Activated CD8-positive, alpha-beta T cell treated with anti-CD3 and anti-CD28 coated beads for 36 hours (primary cell): ENCODE measurements around the gene NPBWR2. TPM values are rescaled to one million over a fixed set of nuclear protein-coding genes. Genes with fewer than 3 reads are reported as not detected.

Experiments used
- ATAC-seq: fragments of 200-7000 bp; cut with Tn5 transposase; one replicate; pipeline ENCODE4 v1.10.0; 2021; ENCODE audit warnings: mild to moderate bottlenecking, moderate library complexity
- CTCF ChIA-PET: fragments of 350-600 bp; sonication (Branson Sonifier 250); formaldehyde crosslinking; loops from one replicate; lab custom pipeline; 2021; ENCODE audit warnings: antibody characterized with exemption; lab: Charles Lee
- POLR2A ChIA-PET: fragments of 350-600 bp; sonication (Branson Sonifier 250); formaldehyde crosslinking; loops from one replicate; lab custom pipeline; 2021; ENCODE audit warnings: antibody characterized with exemption; lab: Charles Lee
- DNase-seq: peaks from one replicate; pipeline ENCODE4 v3.0.0-alpha.2; 2020
- H3K27ac Mint-ChIP-seq: one replicate; pipeline ENCODE4 v1.8.0; 2021; ENCODE audit warnings: mild to moderate bottlenecking, mixed read lengths
- H3K27me3 Mint-ChIP-seq: one replicate; pipeline ENCODE4 v1.8.0; 2021; ENCODE audit warnings: mixed read lengths
- H3K36me3 Mint-ChIP-seq: one replicate; pipeline ENCODE4 v1.8.0; 2021; ENCODE audit warnings: low read depth, mixed read lengths
- H3K4me1 Mint-ChIP-seq: one replicate; pipeline ENCODE4 v1.8.0; 2021; ENCODE audit warnings: low read depth, mixed read lengths
- H3K4me3 Mint-ChIP-seq: one replicate; pipeline ENCODE4 v1.8.0; 2021; ENCODE audit warnings: mild to moderate bottlenecking, moderate library complexity, mixed read lengths
- H3K9me3 Mint-ChIP-seq: one replicate; pipeline ENCODE4 v1.8.0; 2021; ENCODE audit warnings: mixed read lengths
- CTCF ChIP-seq: fragments of 200-600 bp; IDR thresholded peaks from one replicate; pipeline ENCODE4 v1.8.0; 2022; ENCODE audit warnings: antibody characterized with exemption, mild to moderate bottlenecking
- intact Hi-C: fragments of 100-400 bp; cut with micrococcal nuclease; formaldehyde crosslinking; loops from one replicate; pipeline ENCODE4 v1.10.0; 2022
- total RNA-seq, 2 experiments: library from RNA; stranded (reverse); gene quantifications; one replicate each; pipeline ENCODE4 v1.2.3, GENCODE V29; 2021

The NPBWR2 gene
- total RNA-seq, 2 experiments from 2014 or later, result not detected

GRCh38 chr20:64082820-64083377 is 24.5 kb downstream of the NPBWR2 start:
- Mint-ChIP-seq H3K4me3 (peak overlapping the region; percentile 63), H3K4me1 (peaks cover 24% of the 10 kb centered on the region), H3K27me3 (peaks cover 6% of the 10 kb centered on the region), H3K27ac (no peak overlapping the region), H3K36me3 (peaks cover 3% of the 10 kb centered on the region), H3K9me3 (no peaks in the 10 kb centered on the region)
- ChIA-PET POLR2A (no interaction called here), CTCF (interaction anchor here (1.0 to 6.0 kb wide), 13 partner anchors 9 to 151 kb away, joined by 3 to 61 read pairs (median 5); partner anchors contain the start of genes NPBWR2 and SAMD10)
- ATAC-seq (no peak), DNase-seq (no peak)
- intact Hi-C loops, result loop anchor here (5.0 kb wide), 1 partner anchor 39 kb away; no protein-coding TSS in a partner anchor
- no peak for TF ChIP-seq CTCF

DNA sequence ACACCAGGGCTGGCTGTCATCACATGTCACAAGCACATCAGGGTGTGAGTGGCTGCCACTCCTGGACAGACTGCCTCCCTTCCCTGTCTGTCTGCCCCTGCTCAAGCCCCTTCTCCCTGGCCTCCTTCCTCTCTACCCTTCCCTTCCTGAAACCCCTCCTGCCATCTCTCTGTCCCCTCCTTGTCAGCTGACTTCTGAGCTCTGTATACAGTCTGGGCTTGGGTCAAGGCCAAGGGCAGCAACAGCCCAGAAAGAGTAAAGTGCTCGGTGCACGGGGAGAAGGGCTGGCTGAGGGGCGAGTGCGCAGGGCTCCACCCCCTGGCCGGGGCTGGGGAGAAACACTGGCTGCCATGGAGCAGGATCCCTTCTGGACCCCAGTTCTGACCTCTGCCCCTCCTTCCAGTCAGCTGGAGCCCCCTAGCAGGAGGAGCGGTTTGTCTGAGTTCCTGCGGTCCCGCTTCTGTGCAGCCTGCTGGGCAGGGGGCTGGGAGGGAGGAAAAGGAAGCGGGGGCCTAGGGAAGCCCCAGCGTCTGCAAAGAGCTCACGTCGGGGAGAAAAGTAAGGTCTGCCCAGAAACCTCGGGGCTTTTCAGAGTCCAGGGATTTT is 25.1 kb downstream of the NPBWR2 start:
- intact Hi-C loops, result loop anchor here (5.0 kb wide), 1 partner anchor 40 kb away; no protein-coding TSS in a partner anchor
- H3K4me3 Mint-ChIP-seq, result no peak overlapping the region
- H3K27ac Mint-ChIP-seq, result no peak overlapping the region
- ATAC-seq (no peak), DNase-seq (no peak)
- no peak for TF ChIP-seq CTCF
- peaks cover 3% of the 10 kb centered on the region for H3K36me3 Mint-ChIP-seq
- peaks cover 24% of the 10 kb centered on the region for H3K4me1 Mint-ChIP-seq
- peaks cover 6% of the 10 kb centered on the region for H3K27me3 Mint-ChIP-seq
- no peaks in the 10 kb centered on the region for H3K9me3 Mint-ChIP-seq
- CTCF ChIA-PET, result interaction anchor here (1.2 to 6.0 kb wide), 5 partner anchors 8 to 43 kb away, joined by 3 to 61 read pairs (median 5); no protein-coding TSS in a partner anchor
- POLR2A ChIA-PET, result interaction anchor here (1.1 kb wide), 1 partner anchor 18 kb away, joined by 4 read pairs; no protein-coding TSS in a partner anchor

- Mint-ChIP-seq H3K4me3 (peak overlapping the region; percentile 37), H3K36me3 (peaks cover 3% of the 10 kb centered on the region), H3K27me3 (peaks cover 6% of the 10 kb centered on the region), H3K27ac (no peak overlapping the region), H3K9me3 (no peaks in the 10 kb centered on the region), H3K4me1 (peaks cover 24% of the 10 kb centered on the region)
- intact Hi-C loops, result loop anchor here (5.0 kb wide), 1 partner anchor 41 kb away; no protein-coding TSS in a partner anchor
- ATAC-seq (no peak), DNase-seq (no peak)
- POLR2A ChIA-PET, result interaction anchor here (1.1 to 3.7 kb wide), 3 partner anchors 9 to 17 kb away, joined by 4 to 15 read pairs (median 5); no protein-coding TSS in a partner anchor
- no peak for TF ChIP-seq CTCF
- CTCF ChIA-PET, result interaction anchor here (1.0 to 6.0 kb wide), 3 partner anchors 13 to 42 kb away, joined by 3 to 61 read pairs (median 20); no protein-coding TSS in a partner anchor
Measured at GRCh38 chr20:64081624-64081964, 25.8 kb downstream of the NPBWR2 start.

DNA sequence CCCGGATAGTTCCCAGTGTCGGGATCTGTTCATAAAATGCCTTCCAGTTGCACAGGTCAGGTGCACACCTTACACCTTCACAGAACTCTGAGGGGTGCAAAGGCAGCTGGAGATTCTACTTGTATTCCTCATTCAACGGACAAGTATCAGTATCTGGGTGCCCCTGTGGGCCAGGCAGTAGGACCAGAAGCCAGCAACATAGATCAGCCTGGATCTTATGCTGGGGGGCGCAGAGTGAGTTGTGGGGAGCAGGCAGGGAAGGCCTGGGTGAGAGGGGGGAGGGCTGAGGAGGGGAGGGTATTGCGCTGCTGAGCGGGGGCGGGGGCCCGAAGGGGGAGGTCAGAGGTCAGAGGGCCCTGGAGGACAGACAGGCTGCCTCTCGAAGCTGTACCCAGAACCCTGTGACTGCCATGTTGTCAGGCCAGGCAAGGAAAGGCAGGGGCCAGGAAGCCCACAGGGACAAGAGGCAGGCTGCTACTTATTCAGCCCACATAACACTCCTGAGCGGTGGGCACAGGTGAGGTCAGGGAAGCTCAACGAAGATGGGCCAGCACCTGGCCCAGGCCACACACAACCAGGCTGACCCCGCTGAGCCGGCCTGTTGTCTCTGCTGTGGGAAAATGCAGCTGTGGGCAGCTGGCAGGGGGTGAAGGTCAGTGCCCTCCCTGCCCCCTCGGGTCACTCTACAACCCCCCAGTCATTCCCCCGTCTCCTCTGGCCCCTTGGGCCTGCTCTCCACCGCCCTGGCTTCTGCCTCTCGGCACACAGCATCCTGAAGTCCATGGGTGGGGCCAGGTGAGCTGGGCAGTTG is 26.3 kb downstream of the NPBWR2 start:
- no peak overlapping the region for H3K27ac Mint-ChIP-seq
- H3K4me3 Mint-ChIP-seq, result peak overlapping the region; percentile 70
- ATAC-seq, result no peak
- no peak for DNase-seq
- POLR2A ChIA-PET, result interaction anchor here (1.7 to 3.7 kb wide), 2 partner anchors 9 to 12 kb away, joined by 5 to 15 read pairs; no protein-coding TSS in a partner anchor
- CTCF ChIA-PET, result interaction anchor here (0.7 to 6.0 kb wide), 4 partner anchors 12 to 43 kb away, joined by 3 to 61 read pairs (median 4); no protein-coding TSS in a partner anchor
- intact Hi-C loops, result loop anchor here (5.0 kb wide), 1 partner anchor 41 kb away; no protein-coding TSS in a partner anchor
- peaks cover 6% of the 10 kb centered on the region for H3K27me3 Mint-ChIP-seq
- peaks cover 24% of the 10 kb centered on the region for H3K4me1 Mint-ChIP-seq
- H3K9me3 Mint-ChIP-seq, result no peaks in the 10 kb centered on the region
- no peak for TF ChIP-seq CTCF
- H3K36me3 Mint-ChIP-seq, result peaks cover 3% of the 10 kb centered on the region
